OCI-LY1 (cell line): ENCODE results near the gene NEU1.

Experiments used
- EZH2 ChIP-seq: fragments of 200-600 bp; sonication (generic), shearing (Covaris generic); IDR thresholded peaks from 2 replicates; pipeline ENCODE4 v1.8.0; 2017; ENCODE audit warnings: borderline replicate concordance, mixed run types, mild to moderate bottlenecking, antibody characterized with exemption, low read length, moderate library complexity, mixed read lengths
- TF ChIP-seq, protein P1 (sequence below): fragments of 200-600 bp; sonication (generic), shearing (Covaris generic); IDR thresholded peaks from 2 replicates; pipeline ENCODE4 v1.5.1; 2017; ENCODE audit warnings: mild to moderate bottlenecking, antibody characterized with exemption, low read length, moderate library complexity, mixed read lengths

- TF ChIP-seq, protein P1, sequence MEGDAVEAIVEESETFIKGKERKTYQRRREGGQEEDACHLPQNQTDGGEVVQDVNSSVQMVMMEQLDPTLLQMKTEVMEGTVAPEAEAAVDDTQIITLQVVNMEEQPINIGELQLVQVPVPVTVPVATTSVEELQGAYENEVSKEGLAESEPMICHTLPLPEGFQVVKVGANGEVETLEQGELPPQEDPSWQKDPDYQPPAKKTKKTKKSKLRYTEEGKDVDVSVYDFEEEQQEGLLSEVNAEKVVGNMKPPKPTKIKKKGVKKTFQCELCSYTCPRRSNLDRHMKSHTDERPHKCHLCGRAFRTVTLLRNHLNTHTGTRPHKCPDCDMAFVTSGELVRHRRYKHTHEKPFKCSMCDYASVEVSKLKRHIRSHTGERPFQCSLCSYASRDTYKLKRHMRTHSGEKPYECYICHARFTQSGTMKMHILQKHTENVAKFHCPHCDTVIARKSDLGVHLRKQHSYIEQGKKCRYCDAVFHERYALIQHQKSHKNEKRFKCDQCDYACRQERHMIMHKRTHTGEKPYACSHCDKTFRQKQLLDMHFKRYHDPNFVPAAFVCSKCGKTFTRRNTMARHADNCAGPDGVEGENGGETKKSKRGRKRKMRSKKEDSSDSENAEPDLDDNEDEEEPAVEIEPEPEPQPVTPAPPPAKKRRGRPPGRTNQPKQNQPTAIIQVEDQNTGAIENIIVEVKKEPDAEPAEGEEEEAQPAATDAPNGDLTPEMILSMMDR, result no peak
- TF ChIP-seq EZH2, result no peak
These were observed 11.2 kb downstream of the NEU1 start for GRCh38 chr6:31851485-31851832.
